Left kidney (tissue), 2 donors: ENCODE results near the gene WIZ. TPM values are rescaled to one million over a fixed set of nuclear protein-coding genes. Genes with fewer than 3 reads are reported as not detected.
"Not testable (repeated sequence)": the region's sequence is repeated elsewhere in the genome, so short reads cannot be mapped to it uniquely, and the experiment has no call there.

Experiments used
- DNase-seq: peaks from one replicate; pipeline ENCODE4 v3.0.0-alpha.2; 2013
- polyA plus RNA-seq: library from polyadenylated mRNA; unstranded; fragments of 120-200 nt; gene quantifications from one replicate; pipeline ENCODE4 v1.2.1, GENCODE V29; 2013; ENCODE audit not compliant: insufficient read length

WIZ gene
- polyA plus RNA-seq, 1 donor: 25.7 TPM

DNA sequence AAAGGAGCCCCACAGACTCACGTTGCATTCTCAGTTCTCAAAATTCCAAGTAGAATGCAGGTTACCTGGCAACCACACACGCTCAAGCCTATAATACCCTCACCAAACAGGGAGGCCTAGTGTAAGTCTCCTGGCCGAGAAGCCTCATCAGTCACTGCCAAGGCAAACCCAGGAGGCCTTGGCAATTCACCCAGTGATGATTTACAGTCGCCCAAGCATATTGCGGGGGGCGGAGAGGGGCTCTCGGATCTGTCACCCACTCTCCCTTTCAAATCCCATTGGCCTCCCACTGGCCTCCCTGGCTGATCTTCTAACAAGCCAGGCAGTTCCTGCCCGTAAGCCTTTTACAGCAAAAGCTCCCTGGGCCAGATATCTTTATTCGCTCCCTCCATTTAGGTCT is 32.1 kb downstream of the WIZ start:
- peak; percentile 19 for DNase-seq

DNA sequence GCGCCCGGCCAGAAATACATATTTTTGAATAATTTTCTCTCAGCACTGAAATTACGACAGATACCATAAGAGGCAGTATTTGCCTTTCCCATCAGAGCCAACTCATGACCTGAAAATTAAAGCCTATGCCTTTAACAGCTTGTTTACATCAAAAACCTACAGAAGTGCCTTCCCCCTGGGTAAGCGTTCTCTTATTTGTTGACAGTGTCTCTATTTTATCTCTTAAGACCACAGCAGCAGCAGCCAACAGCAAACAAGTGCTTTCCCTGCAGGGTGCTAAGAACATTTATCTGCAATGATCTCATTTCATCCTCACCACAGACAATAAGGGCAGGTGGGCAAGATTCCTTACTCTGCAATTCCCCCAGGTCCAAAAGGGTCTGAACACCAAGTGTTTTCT is 36.9 kb downstream of the WIZ start:
- DNase-seq: no peak

DNA sequence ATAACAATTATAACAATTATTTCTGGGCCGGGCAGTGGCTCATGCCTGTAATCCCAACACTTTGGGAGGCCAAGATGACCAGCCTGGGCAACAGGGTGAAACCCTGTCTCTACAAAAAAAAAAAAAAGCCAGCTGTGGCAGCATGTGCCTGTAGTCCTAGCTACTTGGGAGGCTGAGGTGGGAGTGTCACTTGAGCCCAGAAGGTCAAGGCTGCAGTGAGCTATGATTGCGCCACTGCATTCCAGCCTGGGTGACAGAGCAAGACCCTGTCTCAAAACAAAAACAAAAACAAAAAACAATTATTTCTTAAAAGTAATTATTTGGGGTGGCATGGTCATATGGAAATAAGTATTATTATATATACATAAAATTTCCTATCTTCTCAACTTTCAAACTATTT is 38.4 kb downstream of the WIZ start:
- DNase-seq: not testable (repeated sequence)

DNA sequence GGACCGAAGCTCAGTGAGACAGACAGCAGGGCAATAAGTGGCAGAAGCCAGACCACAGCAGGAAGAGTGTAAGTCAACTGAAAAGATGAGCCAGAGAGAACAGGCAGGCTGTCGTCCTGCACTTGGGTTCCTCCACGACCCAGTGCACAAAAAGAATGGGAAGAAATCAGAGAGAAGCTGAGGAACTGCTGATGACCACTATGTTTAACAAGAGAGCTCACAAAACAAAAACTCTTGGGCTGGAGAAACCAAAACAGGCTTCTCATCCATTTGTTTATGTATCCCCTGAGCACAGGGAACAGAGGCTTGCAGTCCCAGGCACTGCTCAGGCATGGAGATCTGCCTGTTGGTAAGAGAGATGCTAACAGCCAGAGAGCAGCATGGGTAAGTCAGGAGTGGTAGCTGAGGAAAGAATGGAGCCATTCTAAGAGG is 45.0 kb downstream of the WIZ start:
- no peak for DNase-seq

DNA sequence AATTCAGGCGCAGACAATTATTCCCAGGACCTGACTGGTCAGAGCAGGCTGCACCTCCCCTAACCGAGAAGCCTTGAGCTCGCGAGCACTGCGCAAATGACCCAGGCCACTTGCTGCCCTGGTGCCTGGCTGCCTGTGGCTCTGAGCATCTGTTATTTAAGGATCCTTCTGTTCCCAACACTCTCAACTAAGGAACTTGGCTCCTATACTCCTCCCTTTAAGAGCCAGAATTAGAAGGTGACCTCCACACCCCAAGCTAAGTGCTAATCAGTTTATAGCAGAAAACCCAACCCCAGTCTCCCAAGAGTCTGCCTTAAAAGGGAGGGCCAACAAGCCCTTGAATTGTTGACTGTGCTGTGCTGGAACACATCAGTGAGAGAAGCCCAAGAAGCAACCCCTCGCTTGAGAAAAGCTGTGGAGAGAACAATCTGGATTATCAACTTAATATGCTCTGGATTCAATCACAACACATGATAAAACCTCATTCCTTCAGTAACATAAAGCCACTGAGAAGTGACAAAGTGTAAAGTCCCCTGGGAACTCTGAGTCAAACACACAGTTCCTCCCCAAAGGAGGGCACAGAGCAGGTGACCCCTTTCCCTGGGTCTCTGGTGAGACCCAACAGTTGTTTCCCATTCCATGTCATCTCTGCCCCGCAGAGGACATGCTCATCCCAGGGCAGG is 45.5 kb downstream of the WIZ start:
- no peak for DNase-seq

DNA sequence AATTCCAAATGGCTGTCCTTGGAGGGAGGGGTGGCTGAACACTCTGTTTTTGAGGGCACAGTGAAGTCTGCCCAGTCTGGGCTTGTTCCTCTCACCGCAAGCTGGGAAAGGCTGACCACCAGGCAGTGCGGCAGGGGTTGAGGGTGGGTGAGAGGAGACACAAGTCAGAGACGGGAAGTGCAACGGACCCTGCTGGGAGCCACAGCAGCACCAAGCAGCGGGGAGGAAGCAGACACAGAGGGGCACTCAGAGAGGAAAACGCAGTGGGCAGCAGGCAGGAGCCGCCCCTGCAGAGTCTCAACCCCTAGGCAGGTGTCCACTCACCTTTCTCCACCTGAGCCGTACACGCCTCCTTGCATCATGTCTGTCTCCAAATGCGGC is 46.6 kb downstream of the WIZ start:
- no peak for DNase-seq

DNA sequence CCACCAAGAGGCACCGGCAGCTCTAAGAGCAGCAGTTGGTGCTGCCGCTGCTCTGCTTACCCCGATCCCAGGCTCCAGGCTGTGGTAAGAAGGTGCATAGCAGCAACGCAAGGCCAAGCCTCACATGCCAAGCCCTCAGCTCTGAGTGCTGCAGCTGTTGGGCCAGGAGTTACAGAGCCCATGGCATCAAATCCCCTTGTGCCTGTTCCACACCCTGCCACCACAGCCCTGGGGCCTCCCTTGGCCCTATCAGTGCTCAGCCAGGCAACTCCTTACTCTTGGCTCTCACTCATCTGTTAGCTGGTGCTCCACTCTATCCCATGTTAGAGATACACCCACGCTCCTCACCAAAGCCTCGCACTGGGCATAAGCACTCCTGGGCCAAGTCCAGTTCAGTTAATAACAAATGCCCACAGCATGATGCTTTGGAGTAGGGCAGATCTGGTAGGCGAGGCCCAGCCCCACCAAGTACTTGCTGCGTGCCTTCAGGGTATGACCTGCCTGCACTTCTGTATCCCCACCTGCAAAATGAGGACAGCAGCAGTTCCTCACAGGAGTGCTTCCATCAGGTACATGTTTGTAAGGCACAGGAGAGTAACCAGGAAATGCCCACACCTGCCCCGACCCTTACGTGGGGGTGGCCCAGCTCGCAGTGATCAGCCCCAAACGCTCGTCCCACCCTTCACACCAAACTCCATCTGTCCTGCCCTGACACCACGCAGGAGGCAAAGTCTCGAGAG is 47.2 kb downstream of the WIZ start:
- DNase-seq: no peak

DNA sequence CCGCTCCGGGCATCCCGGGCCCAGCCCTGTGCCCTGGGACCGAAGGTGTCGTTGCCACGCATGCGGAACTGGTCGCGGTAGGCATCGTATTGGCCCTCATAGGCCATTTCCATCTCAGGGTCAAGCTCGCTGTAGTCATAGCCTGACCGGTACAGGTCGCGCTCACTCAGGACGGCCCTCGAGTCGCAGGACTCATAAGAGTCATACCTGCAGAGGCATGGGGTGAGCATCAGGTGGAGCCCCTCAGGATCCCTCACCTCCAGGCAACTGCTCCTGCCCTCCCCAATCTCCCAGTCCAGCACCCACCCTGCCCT is 48.4 kb downstream of the WIZ start:
- DNase-seq: no peak

DNA sequence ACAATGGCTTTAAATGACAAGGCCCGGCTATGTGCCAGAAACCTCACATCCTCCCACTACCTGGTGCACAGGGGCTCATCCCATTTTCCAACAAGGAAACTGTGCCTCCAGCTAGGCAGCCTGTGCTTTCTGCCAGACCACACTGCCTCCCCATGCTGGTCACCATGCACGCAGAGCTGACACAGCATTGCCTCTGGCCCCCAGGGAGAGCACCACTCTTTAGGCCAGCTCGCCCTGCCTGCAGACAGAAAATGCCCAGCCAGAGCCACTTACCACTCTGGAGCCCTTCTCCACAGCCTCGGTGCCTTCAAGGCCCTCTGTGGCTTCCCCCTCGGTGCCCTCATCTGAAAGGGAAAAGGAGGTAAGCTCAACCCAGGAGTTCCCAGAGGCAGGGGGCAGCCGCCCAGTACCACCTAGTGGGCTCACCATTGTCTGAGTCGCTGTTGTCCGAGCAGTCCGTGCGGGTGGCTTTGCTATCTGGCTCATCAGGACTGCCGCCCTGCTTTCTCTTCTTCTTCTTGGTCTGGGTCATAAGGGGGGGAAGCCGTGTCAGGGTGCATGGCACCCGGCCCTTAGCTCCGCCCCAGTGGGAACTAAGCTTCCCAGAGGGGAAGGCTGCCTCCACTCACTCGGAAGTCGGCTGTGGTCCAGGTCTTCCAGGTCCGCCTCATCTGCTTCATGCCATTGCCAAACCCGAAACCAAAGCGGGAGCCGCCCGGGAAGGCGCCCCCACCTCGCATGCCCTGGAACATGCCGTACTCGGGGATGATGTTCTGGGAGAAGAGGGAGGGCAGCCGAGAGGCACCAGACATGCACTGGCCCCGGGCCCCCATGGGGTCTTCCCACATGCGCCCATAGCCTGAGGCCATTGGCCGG is 49.0 kb downstream of the WIZ start:
- no peak for DNase-seq

DNA sequence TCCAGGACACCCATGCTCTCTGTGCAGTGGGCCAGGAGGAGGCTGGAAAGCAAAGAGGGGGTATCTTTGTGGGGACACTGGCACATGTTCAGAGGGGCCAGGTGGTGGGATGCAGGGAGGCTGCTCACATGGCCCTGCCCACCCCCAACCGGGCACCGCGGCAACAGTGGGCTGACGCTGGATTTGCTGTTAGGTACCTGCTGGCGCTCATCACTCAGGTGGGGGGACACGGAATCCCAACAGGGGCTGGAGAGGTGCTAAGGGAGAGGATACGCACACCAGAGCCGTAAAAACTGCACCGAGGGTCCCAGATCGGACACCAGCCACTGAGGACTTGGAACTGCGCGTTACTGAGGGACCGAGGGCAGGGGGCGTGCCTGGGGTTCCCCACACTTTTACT is 50.1 kb downstream of the WIZ start:
- DNase-seq: no peak

DNA sequence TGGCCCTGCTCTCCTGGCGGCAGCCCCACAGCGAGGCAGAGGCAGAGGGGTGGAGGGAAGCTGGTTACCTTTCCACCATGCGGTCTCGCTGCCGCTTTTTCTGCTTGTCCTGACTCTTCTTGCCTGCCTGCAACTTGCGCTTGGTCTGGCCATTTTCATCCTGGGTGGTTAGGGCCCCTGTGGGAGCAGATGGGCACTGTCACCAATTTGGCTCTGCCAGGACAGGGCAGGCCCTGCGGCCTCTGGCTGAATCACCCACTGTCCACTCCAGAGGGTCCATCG is 50.6 kb downstream of the WIZ start:
- DNase-seq: no peak

DNA sequence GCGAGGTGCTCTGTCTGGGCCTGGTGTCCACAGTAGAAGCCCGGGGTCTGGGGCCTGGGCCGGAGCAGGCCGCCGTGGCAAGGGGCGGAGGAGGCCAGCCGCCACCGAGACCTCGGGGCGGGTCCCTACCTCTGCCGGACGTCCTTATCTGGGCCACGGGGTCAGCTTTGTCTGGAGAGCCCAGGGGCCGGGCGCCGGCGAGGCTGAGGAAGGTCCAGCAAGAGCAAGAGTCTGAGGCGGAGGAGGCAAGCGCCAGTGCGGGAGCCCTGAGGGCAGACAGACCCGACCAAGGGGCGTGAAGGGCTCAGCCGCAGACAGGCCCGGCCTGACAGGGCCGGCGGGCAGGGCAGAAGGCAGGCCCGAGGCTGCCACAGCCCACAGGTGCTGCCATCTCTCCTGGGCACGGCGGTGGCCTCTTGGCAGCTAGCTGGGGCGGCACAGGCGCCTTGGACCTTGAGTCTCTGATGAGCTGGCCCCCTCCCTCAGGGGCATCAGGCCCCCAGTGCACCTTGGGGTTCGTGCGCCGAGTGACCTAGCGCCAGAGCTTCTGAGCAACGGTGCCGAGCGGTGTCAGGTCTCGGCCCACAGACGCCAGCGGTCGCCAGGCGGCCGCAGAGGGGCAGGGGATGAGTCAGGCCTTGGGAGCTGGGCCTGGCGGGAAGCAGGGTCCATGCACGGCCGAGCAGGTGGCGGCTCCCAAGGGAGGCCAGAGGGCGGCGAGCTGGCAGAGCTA is 51.1 kb downstream of the WIZ start:
- DNase-seq: no peak

DNA sequence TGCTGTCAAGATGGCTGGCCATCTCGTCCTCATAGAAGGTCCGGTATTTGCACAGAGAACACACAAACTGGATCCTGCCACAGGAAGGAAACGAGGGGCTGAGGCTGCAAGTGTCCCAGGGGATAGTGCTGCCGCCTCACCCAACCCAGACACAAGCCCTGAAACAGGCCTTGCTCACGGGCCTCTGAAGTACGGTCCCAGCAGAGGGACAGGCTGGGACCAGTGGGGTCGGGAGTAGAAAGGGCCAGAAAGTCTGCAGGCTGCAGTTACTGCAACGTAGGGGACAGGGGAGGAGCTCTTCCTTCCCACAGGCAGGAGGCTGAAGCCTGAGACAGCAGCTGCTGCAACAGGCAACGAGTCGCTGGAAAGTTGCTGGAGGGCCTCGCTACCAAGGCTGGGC is 52.0 kb downstream of the WIZ start:
- no peak for DNase-seq

DNA sequence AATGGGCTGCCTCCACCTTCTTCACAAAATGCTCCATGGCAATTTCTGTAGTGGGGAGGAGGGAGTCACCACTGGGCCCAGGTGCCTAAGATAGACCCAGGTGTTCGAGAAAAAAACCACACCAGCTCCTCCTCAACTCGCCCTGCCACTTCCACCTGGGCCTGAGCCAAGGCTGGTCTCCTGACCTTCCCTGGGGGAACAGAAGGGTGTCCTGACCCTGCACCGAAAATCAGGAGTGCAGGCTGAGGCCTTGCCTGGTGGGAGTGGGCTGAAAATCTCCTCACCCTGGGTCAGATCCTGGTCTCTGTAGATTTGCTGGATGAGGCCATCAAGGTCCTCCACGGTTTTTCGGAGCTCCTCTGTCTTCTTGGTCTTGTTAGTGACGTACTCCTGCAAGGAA is 52.5 kb downstream of the WIZ start:
- no peak for DNase-seq

DNA sequence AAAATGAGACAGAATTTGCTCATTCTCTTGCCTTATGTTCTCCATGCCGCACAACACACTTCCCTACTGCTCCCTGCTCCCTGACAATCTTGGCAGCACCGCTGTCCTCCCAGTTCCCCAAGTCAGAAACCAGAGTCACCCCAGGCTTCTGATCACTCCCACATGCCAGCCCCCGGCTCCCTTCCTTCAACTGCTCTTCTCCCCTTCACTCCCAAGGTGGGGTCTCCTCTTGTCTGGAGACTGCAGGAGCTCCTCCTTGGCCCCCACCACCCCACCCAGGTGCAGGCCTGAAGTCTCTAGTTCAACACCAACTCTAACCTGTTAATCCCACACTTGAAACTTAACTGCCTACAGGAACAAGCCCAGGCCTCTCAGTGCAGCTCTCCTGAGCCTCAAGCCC is 53.3 kb downstream of the WIZ start:
- no peak for DNase-seq

DNA sequence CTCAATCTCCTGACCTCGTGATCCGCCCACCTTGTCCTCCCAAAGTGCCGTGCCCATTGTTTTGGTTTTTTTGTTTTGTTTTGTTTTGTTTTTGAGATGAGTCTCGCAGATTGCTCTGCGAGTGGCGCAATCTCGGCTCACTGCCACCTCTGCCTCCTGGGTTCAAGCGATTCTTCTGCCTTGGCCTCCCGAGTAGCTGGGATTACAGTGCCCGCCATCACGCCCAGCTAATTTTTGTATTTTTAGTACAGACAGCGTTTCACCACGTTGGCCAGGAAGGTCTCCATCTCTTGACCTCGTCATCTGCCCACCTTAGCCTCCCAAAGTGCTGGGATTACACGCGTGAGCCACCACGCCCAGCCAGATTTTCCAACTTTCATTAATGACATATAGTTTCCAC is 54.5 kb downstream of the WIZ start:
- DNase-seq: not testable (repeated sequence)

DNA sequence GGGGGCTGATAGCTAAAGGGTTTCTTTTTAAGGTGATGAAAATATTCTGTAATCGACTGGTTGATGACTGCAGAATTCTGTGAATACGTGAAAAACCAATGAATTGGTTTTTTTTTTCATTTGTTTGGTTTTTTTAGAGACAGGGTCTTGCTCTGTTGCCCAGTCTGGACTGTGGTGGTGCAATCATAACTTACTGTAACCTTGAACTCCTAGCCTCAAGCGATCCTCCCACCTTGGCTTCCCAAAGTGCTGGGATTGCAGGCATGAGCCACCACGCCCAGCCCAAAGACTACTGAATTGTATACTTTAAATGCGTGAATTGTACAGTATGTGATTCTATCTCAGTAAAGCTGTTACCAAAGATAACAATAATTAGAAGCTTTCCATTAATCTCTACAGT is 55.3 kb downstream of the WIZ start:
- no peak for DNase-seq

DNA sequence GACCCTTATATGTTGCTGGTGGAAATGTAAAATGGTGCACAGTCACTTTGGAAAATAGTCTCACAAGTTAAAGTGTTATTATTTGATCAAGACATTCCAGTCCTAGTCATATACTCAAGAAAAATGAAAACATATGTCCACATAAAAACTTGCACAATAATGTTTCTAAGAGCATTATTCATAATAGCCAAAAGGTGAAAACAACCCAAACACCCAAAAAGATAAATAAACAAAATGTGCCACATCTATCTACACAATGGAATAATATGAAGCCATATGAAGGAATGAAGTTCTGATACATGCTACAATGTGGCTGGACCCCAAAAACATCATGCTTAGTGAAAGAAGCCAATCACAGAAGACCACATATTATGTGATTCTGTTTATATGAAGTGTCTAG is 55.8 kb downstream of the WIZ start:
- no peak for DNase-seq

DNA sequence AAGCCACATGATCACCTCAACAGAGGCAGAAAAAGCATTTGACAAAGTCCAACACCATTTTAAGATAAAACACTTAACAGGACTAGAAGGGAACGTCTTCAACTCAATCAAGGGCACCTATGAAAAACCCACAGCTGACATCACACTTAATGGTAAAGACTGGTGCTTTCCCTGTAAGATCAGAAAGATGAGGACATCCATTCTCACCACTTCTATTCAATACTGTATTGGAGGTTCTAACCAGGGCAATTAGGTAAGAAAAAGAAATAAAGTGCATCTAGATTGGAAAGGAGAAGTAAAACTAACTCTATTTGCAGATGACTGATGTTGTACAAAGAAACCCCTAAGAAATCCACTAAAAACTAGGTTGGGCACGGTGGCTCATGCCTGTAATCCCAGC is 58.9 kb downstream of the WIZ start:
- DNase-seq: no peak

DNA sequence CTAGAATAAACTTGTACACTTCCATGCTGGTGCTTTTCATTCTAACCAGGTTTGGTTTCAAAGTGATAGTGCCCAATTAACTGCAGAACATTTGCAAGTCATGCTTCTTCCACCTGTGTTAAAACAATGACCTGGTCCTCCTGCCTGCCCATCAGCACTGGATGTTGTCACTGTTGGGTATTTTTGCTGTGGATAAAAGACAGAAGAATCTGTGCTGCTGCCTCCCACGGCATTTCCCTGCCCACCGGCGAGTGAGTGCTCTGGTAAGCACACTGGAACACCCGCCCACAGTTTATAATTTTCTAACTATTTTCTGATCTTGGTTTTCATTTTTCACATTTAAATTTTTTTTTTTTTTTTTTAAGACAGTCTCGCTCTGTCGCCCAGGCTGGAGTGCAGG is 67.9 kb downstream of the WIZ start:
- DNase-seq: no peak

DNA sequence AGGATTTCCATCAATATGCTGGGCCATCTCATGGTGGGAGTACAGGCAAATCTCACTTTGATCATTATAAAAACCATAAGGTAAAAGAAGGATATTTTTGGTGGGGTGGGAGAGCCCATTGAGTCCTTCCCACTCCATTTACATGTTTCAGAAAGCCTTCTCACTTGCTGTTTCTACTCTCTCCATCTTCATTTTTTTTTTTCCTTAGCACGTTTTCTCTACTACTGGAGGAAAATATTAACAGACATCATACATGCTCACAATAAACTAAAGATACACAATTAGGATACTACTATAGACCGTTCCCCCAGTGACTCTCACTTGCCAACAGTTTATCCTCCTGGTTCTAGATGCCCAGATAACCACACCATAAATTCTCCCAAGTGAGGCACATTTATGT is 68.3 kb downstream of the WIZ start:
- no peak for DNase-seq

DNA sequence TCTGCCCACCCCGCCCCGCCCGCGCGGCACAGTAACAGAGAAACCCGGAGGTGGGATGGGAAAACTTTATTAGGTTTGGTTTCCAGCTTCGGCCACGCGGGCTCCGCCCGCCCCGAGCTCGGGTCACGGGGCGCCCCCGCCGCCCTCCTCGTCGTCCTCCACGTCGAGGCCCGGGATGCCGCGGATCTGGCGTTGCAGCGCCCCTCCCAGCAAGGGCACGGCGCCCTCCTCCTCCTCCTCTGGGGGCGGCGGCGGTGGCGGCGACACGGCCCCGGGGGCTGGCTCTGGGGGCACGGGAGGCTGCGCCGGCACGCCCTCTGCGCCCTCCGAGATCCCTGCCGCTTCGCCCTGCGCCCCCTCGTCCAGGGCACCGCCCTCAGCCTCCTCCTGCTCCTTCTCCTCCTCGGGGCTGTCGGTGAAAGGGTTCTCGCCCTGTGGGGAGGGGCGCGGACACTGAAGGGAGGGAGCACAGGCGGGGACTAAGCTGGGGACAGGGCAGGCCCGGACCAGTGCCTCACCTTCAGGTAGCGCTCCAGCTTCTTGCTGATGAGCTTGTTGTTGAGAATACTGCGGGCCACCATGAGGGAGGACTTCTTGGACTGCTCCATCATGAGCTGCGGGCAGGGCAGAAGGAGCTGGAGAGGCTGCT is 69.6 kb downstream of the WIZ start:
- peak; percentile 42 for DNase-seq
